ENCODE data around the gene ADAM17. TPM values are rescaled to one million over a fixed set of nuclear protein-coding genes. Genes with fewer than 3 reads are reported as not detected.
A peak's percentile ranks its signal among the peaks of the same experiment; 100 is the strongest.

The ADAM17 gene
- total and polyA plus RNA-seq, 9 of the 15 experiments (the other 6 are each of a cell fraction or from before 2014, with no cell fraction given) = 5.8 to 30.0 (median 19.0) TPM

- peak; percentile 60; the same call in 1 of the 2 replicates for TF ChIP-seq CUX1 (CRISPR knock-in tag; IDR thresholded peaks at IDR 0.05)
- TF ChIP-seq, protein P1, sequence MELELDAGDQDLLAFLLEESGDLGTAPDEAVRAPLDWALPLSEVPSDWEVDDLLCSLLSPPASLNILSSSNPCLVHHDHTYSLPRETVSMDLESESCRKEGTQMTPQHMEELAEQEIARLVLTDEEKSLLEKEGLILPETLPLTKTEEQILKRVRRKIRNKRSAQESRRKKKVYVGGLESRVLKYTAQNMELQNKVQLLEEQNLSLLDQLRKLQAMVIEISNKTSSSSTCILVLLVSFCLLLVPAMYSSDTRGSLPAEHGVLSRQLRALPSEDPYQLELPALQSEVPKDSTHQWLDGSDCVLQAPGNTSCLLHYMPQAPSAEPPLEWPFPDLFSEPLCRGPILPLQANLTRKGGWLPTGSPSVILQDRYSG (tag; conservative IDR thresholded peaks at IDR 0.05; ENCODE audit: low read depth) = 0 out of 2 replicates have a peak, but pooled peaks have one; percentile 30
Observed at GRCh38 chr2:9552219-9553178, 3.1 kb downstream of the ADAM17 start (continued).
